Activated CD4-positive, CD25-positive, alpha-beta regulatory T cell treated with anti-CD3 and anti-CD28 coated beads, Interleukin-2, amount 50 U/mL, for 16 hours (primary cell): ENCODE data around the gene EPHA4.

Experiments used
- DNase-seq: peaks from one replicate; pipeline ENCODE4 v3.0.0-alpha.2; 2020; ENCODE audit warnings: low read depth, low spot score

The EPHA4 gene

DNA sequence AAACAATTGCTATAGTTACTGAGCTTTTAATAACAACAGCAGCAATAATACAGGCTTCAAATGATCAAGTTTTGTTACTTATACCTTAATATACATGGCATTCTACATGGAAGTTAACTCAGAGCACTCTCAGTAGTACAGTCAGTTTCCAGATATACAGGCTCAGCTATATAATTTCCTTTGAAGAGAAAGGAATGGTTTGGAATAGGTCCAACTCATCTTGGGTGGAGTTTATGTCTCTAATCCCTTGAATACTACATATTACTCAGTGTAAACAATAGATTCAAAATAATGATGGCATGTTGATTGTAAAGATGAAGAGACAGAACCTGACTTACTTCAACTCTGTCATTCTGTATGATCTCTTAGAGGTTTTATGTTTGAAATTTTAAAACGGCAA is 174.9 kb downstream of the EPHA4 start:
- no peak for DNase-seq

DNA sequence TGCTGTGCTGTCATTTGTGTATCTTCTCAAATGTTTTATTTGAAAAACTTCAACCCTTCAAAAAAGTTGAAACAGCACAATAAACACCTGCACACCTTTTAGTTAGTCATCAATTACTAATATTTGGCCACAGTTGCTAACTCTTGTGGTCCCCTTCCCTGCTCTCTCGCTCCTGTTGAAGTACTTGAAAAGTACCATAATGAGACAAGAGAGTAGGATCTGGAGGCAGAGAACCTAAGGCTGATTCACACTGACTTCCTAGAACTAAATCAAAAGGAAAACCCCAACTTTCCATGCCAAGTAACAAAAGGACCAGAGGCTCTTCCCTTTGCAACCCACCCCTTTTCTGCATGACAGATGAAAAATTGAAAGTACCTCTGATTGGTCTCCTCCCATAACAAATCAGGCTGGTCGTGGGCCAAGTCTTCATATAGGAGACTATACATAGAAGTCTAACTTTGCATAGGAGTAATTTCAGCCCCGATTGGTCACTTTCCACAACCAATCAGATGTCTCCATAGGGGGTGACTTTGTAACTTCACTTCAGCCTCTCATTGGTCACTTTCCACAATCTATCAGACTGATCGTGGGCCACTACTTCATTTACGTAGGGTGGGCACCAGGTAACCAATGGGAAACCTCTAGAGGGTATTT is 179.7 kb downstream of the EPHA4 start:
- no peak for DNase-seq

DNA sequence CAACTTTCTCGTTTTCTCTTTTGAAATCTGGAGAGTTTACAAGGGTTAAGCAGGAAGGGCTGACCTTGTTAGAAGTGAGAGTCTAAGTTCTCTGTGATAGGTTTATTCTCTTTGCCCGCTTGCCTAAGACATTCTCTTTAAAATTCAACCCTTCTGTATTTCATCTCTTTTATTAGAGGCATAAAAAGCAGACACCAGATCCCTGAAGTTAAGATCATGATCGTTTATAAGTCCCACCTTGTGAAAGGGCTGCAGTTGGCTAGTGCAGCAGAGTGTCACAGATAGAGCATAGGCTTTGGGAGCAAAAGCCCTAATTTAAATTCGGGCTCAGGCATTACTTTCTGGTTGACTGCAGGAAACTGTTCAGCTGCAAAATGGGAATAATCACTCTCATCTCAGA is 181.2 kb downstream of the EPHA4 start:
- DNase-seq = no peak

DNA sequence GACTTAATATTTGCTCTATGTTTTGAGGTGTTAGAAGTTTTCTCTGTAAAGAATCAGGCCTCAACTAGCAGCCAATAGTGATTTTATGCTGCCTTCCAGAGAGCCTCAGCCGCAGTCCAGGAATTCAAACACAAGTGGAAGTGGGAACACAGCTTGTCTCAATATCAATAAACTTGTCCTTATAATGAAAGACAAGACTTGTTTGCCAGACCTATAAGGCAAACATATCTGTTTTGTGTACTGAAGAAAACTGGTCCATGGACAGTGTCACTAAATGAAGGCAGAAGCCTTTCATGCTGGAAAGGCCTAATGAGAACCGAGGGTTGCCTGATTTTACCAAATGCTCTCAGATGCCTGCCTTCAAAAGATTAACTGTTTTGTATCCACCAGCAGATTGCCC is 182.2 kb downstream of the EPHA4 start:
- DNase-seq = no peak

DNA sequence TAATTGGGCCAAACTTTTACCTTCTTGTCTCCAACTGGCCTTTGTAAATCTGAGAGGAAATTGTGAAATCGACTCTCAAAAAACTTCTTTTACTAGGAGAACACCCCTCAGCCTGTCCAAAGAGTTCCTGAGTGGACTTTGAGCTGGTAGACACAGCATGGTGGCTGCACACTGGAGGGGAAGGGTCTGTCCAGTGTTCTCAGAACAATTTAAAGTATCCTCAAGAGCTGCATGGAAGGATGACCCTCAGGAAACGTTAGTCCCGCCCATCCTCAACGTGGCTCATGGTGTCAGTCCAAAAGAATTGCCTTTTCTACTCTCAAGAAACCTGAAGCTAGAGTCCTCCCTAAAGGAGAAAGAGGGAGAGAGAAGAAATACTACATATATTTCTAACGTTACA is 182.7 kb downstream of the EPHA4 start:
- no peak for DNase-seq

DNA sequence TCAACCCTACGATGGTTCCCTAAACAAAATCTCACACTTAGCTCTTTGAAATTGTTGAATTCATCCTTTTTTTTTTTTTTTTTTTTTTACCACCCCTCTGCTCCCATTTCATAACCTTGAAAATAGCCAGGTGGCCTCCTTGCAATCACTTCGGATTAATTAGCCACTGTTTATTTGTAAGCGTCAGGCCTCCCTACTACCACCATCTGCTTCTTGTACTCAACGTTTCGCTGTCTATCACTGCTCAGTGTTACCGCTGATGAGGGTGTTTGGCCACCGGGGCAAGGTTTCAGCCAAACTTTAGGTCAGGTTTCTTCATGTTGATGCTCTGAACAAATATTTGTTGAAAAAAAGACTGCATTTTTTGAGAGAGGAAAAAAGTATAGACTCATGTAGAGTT is 183.2 kb downstream of the EPHA4 start:
- DNase-seq = no peak

DNA sequence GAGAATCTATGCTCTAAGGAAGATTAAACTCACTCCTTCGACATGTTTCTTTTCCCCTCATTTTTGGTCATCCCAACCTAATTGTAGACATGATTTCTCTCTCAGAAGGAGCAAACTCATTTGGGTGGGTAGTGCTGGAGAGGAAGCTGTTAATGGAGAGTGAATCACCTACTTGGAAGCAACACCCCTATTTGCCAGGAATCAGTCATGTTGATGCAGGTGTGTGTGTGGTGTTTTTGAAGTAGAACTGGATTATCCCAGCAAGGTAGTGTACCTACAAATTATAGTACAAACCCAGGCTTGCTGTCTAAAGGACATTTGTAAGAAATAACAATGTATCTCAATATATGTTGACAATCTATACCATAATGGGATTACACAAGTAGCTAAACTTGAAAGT is 186.4 kb downstream of the EPHA4 start:
- DNase-seq = no peak

DNA sequence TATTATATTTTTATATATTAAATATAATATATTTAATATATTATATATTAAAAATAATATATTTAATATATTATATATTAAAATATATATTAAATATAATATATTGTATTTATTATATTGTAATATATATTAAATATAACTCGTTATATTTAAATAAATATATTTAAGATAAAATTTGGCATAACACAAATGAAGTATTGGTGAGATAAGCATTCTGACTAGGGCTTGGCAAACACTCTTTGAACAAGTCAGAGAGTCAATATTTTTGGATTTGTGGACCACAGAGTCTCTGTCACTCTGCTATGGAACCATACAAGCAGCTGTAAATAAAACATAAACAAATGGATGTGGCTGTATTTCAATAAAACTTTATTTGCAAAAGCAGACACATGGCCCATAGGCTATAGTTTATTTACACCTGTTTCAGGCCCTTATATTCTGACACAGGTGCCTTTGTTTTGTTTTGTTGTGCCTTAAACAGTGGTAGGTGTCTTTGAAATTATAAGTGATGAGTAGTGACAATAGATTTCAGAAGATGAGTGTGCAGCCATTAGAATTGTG is 190.1 kb downstream of the EPHA4 start:
- DNase-seq = no peak

DNA sequence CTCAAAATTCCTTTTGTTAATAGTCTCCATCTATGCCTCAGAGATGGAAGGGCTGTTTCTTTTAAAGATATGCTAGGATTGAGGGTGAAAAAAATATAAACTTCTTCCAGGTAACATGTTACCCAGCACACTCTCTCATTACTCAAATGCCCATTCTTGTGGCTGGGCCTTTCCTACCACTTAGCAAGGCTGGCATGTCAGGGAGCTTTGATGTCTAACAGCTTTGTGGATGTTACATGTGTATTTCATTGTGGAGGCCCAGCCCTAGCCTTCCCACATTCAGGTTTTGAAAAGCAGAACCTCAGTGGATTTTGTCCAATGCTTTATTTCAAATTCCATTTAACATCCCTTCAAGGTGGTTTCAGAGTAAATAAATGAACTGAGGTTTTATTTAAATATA is 191.4 kb downstream of the EPHA4 start:
- no peak for DNase-seq

DNA sequence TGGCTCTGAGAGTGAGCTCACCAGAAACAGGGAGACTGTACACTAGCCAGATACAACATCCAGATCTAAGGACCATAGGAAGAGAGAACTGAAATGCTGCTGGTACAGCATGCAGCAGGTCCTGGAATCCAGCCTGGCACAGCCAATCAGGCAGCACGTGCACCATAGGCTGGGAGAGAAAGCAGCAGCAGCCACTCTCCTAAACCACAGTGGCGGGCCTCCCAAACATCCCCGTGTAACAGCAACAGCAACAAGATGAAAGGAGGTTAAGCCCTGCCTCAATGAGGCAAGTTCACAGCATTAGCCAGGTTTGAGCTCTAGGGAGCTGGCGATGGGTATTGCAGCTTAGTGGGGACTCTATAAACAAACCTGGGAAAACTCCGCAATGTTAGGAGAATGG is 192.0 kb downstream of the EPHA4 start:
- DNase-seq = no peak

DNA sequence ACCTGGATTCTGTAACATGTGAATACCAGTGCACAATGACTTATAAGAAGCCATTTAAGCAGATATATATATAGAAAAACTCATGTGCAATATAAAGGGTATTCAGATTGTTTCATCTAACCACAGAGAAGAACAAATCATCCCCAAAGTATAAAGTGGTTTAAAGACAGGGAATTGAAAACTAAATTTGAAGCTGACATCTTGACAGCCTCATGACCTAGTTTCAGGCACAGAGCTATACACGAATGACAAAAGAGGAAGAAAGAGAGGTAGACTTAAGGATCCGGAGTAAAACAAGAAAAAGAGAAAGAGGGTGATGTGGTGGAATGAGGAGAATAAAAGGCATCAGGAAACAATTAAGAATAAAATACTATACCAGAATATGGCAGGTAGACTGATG is 194.5 kb downstream of the EPHA4 start:
- DNase-seq = no peak

DNA sequence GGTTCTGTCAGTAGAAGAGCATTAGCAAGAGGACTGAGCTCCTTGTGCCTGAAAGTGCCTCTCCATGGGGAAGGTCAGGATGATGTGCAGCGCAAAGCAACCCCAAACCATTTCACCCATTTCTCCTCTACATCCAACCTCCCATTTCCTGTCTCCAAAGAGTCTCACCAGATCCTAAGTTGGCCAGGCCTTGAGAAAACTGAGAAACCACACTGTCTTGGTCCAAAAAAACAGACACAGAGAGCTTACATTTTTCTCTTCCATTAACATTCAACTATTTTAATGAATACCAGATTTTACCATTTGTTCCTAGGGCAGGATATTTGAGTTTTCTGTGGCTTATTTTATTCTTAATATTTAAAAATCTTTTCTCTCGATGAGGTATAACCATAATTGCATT is 195.0 kb downstream of the EPHA4 start:
- no peak for DNase-seq

DNA sequence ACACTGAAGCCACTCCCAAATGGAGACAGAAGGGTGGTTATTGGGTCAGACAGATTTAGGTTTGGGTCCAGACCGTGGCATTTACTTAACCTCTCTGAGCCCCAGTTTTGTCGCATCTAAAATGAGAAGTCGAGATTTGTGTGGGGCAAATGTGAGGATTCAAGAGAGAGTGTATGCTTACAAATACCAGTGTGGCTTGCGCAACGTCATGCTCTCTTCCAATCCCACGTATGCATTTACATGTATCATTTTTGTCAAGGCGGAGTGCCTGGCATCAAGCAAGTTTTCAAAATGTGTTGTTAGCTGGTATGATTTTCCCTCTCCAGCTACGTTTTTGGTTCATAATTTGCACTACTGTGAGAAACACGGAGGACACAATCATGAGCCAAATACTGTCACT is 197.9 kb downstream of the EPHA4 start:
- no peak for DNase-seq

DNA sequence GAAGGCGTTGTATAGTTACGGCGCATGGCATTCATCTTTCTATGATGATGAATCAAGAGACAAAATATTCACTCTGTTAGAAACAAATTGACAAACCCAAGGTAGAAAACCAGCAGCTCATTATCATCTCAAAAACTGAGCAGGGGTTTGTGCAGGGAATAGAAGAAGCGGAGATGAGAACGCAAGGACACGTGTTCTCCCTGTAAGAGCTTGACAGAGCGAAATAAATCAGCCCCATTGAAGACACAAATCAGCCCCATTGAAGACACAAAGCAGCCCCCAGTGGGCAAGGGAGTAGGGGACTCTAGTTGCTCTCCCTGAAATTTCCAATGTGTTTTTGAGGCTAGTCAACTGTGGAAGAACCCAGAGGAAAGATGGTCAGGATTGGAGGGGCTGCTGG is 199.2 kb downstream of the EPHA4 start:
- DNase-seq = no peak

DNA sequence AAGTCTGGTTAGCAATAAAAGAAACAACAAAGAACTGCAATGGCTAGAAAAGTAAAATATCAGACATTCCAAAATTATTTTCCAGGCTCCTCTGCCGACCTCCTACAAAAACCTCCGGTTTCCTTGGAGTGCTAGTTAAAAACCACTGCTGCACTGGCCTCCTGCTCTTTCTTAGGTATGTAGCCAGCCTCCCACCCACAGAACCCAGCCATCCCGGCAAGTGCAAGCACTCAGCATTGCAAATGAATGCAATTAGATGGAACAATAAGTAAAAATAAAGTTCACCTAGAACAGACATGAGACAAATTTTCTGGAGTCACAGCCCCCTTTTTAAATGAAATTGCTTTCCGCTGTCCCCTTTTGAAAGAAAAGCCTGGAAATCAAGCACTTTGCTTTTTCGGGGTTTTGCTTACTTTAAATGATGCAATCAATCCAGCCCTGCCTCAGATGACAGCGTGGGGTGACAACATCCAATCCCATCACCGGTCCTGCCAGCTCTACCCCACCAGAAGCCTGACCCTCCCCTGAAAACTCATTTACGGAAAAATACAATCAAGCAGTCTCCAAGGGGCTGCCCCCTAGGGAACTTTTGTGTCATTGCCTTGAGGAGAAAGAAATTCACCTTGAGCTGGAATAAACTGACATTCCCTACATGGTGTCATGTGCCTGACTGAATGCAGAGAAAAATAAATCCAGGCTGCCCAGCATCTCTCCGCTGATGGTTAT is 199.8 kb downstream of the EPHA4 start:
- DNase-seq = no peak

DNA sequence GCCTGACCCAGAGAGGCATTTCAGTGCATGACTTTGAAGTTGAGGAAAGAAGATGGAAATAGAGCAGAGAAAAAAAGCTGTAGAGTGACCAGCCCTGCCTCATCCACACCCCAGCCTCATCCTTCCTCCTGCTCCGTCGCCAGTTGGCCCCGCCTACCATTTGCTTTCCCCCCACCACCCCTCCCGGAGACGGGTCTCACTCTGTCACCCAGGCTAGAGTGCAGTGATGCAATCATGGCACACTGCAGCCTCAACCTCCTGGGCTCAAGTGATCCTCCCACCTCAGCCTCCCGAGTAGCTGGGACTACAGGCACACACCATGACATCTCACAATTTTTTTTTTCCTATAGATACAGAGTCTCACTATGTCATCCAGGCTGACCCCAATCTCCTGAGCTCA is 200.8 kb downstream of the EPHA4 start:
- DNase-seq = no peak

DNA sequence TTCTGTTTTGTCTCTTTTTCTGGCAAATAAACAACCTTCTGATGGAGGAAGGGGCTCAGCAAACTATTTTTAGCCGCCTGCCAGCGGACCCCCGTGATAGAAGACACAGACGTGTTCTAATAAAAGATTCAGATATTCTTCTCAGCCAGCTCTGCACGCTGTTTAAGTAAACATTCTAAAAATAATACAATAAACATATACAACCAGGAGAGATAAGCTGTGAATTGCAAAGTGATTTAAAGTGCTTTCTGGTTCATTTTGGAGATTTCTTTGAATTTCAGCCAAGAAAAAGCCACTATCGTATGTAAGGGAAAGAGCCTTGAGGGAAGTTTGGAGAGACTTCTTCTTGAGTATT is 201.3 kb downstream of the EPHA4 start:
- no peak for DNase-seq

DNA sequence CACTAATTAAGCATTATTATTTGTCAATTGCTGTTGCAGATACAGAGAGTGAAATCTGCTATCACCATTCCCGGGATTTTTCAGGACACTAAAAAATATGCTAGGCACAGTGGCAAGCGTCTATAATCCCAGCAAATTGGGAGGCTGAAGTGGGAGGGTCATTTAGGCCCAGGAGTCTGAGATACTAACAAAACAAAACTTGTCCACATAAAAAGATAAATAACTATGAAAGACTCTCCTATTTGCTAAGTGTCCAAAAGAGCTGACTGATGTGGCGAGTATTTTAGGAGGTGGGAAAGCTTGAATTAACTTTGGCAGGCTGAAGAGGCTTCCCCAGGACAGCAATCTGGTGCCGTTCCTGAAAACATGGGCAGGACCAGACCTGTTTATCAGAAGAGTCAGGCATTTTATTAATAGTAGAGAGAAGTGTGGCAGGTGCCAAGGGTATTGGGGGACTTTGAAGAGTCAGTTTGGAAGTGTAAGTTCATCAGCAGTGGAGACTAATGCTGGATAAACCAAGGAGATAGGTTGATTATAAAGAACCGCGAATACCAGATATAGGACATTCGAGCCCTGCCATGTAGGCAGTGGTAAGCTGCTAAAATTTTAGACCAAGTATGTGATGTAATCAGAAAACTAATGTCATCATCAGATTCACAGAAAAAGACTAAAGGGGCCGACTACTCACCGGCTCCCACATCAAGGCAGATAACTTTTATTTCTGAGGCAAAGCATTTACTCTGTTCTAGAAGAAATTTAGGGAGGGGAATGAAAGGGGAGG is 201.8 kb downstream of the EPHA4 start:
- DNase-seq = no peak
